GM11168 (cell line): ENCODE data around the gene ACOT11.
"Not testable (repeated sequence)": the region's sequence is repeated elsewhere in the genome, so short reads cannot be mapped to it uniquely, and the experiment has no call there.

Experiments
- in situ Hi-C: fragments of 300-500 bp; cut with MboI; formaldehyde crosslinking; loops from one replicate; pipeline ENCODE4 v1.12.0; 2022; ENCODE audit warnings: low sequenced_read_pairs; ENCODE audit not compliant: unreplicated experiment

ACOT11 gene

DNA sequence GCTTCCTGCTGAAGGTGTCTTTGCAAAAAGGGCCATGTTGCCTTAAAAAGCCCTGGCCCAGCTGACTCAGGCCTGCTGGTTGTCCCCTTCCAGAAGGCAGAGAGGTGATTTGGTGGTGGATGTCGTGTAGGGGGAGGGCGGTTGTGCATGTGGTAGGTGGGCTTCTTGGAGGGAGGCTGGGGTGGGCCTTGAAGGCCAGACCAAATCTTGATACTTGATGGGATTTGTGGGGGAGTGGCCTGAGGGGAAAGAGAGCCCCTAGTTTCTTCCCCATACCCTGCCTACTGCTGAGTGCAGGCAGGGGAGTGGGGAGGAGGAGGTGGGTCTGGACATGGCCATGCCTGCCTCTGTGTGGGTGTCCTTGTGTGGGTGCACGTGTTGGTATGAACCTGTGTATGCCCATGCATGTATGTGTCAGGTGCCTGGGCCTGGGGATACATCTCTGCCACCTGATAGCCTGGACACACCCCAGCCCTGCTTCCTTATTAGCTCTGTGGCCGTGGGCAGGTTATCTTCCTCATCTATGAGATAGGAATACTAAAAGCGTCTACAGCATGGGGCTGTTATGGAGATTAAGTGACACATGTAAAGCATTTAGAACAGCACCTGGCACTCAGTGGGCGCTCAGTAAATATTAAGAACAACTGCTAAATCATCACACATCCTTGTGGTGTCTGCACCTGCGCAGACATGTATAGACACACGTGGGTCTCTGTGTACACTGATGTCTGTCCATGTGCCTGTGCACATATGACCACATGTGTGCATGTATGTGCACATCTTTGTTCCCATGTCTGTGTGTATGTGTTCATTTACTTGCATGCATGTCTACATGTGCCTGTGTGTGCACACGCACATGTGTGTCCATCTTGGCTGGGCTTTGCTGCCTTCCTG lies 58.3 kb downstream of the ACOT11 start:
- in situ Hi-C loops: no loop called here

DNA sequence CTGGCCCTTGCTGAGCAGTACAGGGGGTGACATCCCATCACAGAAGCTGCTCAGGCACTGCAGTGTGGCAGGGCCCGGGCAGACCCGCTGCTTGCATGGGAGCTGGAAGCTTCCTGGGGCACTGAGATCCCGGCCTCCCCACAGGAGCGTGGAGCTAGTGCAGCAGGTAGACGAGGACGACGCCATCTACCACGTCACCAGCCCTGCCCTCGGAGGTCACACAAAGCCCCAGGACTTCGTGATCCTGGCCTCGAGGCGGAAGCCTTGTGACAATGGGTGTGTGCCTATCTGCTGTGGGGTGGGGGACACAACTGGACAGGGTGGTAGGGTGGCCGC lies 58.9 kb downstream of the ACOT11 start:
- in situ Hi-C loops: no loop called here

DNA sequence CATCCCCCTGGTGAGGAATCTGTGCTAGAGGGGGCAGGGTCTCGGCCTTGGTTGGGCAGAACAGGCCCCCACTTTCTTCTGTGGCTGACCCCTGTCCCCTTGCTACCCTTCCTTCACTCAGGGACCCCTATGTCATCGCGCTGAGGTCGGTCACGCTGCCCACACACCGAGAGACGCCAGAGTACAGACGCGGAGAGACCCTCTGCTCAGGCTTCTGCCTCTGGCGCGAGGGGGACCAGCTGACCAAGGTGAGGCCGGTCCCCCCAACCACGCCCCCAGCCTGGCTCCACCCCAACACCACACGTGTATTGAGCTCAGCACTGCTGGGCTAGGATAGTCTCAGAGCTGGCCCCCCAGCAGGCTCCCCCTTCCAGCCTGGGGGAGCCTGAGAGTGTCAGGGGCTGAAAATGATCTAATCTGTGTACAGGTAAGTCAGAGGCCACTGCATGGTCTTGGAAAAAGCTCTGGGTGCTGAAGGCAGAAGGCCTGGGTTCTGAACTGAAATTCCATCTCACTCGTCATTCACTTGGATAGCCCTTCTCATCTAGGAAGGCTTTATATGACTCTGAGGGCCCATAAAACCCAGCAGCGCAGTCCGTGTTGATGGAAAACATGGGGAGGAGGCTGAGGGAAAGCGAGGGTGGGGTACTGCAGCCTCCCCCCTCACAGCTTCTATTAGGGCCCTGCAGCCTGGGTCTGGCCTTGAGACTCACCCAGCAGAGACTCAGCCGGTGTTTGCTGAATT lies 60.0 kb downstream of the ACOT11 start:
- in situ Hi-C loops: no loop called here

DNA sequence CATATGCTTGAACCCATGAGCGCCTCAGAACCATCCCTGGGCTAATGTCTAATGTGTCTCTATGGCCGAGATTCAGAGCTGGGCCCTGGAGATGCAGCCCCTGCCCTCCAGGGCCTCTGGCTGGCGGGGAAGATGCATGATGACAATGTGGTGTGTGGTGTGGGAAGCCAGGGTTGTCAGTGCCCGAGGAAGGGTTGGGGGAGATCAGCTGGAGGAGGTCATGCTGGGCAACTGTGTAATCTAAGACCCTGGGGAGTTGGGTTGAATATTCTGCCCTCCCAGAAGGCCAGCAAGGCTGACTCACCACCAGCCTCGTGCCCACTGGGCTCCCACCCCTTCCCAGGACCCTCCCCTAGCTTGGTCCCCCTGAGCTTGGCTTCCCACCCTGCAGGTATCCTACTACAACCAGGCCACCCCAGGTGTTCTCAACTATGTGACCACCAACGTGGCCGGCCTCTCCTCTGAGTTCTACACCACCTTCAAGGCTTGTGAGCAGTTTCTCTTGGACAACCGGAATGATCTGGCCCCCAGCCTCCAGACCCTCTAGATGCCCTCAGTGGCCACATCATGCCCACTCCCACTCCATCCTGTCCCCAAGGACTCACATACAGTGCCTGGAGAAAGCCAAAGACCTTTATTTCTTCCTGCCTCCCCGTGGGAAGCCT lies 60.7 kb downstream of the ACOT11 start:
- in situ Hi-C loops: no loop called here

DNA sequence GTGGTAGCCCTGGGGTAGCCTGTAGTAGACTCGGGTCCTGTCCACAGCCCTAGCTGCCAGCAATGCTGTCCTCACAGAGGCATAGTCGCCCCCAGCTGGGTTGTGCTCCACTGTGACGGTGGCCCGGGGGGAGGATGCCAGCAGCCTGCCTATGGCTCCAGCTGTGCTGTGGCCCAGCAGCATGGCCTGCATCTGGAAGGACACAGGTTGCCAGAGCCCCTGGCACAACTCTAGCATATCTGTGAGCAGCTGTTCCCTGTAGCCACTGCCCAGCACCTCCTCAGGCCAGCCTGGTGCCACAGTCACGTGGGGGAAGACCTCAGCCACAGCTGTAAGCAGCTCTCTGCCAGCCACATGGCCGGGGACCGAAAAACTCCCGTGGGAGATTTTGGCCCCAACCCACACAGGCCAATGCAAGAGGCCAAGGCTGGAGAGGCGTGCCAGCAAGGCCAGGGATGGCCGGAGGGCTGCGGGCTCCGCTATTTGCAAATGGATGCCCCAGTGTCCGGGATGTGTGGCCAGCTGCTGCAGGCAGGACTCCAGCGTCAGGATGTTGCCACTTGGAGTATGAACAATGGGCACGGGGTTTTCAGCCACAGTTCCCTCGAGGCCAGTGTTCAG lies 61.4 kb downstream of the ACOT11 start:
- in situ Hi-C loops: no loop called here

DNA sequence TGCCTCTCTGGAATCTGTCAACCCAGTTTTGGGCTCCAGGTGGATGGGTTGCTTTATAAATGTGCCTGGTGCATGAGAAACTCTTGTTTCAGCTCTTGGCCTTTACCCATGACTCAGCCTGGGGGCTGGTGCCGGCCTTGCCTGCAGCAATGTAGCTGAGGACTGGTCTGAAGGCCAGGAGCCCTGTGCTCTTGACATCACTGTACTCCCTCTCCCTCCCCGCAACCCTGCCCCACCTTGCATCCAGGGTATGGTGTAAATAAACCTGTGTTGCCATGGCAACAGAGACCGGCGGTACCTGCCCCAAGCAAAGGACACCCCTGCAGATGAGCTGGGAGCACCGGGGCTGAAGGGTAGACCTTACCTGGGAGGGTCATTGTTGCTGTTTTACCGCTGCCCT lies 62.0 kb downstream of the ACOT11 start:
- in situ Hi-C loops: no loop called here

DNA sequence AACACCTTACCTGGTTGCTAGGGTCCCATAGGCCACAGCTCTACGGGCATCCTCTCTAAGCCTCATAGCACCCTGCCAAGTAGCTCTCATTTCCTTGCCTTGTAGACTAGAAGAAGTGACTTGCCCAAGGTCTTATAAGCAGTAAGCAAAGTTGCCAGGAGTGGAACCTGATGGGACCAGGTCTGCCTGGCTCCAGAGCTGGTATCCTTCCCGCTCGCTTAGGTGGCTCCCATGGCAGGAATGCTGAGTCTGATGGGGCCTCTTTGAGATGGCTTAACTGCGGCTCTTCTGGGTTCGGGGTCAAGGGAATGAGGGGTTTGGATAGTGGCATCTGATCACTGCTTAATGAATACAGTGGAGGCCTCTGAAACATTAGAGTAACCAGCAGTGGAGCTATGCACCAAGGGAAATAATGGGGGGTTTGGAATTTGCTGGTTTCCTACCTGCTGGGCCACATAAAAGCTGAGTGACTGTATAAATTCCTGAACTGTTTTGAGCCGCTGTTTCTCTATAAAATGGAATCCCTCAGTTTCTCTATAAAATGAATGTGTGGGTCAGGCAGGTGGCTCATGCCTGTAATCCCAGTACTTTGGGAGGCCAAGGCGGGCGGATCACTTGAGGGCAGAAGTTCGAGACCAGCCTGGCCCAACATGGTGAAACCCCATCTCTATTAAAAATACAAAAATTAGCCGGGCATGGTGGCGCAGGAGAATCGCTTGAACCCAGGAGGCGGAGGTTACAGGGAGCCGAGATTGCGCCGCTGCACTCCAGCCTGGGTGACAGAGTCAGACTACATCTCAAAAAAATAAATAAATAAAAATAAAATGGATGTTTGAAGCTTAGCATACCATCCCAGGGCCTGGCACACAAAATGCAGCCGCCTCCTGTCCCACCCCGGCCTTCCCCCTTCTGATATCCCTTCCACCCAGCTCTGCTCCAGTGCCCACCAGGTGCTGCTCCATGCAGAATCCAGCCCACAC lies 62.9 kb downstream of the ACOT11 start:
- in situ Hi-C loops: no loop called here

DNA sequence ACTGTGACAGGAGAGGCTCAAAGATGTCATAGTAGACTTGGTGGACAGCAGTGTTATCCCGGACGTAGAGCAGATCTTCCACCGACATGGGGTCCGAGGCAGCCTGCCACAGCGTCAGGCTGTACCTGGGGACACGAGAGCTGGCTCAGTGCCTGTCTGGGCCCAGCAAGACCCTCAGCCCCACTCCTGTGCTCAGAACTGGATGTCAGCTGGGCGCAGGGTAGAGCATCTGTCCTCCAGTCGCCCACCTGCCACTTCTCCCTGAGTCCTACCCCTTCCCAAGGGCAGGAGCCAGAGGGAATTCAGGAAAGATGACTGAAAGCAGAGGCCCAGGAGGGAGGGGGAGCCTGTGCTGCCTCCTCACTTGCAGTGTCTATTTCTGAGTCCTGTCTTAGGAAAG lies 63.6 kb downstream of the ACOT11 start:
- in situ Hi-C loops: no loop called here

DNA sequence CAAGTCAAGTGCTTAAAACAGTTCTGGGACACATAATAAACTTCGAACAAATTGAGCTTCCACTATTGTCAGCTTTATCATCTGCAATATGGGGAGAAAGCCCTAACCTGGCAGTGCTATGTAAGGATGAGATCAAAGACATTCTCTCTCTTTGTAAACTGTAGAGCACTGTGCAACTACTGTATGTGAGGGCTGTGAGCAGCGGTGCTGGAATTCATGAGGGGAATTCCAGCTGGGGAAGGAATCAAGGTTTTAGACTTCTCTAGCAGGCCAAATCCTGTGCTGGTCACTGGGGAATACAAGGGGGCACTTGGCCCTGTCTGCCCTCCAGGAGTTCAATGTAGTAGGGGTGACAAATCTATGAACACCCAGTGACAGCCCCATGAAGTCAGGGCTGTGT lies 66.0 kb downstream of the ACOT11 start:
- in situ Hi-C loops: no loop called here

DNA sequence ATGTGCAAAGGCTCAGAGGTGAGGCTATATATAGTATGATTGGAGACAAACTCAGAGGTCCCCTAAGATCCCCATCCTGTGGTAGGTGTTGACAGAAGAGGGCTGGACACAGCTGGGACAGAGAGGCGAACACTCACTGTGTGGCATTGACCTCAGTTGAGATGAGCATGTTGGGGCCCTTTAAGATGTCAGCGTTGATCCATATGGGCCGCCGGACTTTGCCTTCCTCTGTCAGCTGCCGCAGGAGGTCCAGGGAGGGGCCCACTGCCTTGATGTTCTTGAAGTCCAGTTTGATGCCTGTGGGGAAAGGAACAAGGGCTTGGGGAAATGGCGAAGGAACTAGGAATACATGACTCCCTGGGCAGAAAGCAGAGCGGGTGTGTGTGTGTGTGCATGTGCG lies 66.5 kb downstream of the ACOT11 start:
- in situ Hi-C loops: no loop called here

DNA sequence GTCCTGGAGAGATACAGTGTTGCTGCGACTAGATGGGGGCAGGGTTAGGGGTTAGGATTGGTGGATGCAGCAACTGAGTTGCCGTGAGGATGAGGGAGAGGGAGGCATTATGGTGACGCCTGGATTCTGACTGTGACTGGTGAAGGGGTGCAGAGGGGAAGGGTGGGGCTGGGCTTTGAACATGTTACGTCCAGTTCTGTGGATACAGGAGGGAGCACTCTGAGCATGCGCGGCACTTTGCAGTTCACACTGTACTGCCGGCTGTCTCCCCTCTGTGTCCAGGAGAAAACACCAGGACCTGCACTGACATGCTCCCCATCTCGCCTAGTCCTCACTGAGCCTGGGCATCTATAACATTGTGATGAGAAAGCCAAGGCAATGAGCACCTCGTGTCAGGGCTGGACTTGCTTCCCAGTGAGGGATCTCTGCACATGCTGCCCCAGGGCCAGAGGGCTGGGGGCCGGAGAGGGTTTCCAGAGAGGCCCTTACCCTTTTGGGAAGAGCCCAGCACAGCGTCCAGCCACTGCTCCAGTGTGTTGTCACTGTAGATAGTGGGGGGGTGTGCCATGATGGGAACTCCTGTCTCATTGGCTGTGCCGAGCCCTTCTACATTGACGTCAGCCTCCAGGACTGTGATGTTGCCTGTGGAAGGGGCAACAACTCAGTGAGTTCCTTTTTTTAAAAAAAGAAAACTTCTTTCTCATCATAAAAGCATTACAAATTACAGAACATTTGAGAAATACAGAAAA lies 67.7 kb downstream of the ACOT11 start:
- in situ Hi-C loops: no loop called here

DNA sequence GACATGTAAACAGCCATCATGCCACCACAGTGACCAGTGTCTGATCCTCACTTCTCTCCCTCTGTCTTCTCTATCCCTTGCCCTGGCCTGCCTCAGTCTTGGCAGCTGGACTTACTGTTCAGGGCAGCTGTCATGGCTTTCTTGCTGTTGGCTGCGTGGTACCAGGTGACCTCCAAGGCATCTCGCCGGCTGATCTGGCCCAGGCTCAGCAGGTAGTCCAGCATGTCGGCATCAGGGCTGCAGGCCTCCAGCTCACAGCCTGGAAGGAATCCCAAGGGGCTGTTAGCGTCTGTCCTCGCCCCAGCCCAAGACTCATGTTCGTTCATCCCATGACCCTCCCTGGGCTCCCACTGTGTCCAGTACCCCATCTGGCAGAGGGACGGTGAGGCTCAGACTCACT lies 71.7 kb downstream of the ACOT11 start:
- in situ Hi-C loops: no loop called here

DNA sequence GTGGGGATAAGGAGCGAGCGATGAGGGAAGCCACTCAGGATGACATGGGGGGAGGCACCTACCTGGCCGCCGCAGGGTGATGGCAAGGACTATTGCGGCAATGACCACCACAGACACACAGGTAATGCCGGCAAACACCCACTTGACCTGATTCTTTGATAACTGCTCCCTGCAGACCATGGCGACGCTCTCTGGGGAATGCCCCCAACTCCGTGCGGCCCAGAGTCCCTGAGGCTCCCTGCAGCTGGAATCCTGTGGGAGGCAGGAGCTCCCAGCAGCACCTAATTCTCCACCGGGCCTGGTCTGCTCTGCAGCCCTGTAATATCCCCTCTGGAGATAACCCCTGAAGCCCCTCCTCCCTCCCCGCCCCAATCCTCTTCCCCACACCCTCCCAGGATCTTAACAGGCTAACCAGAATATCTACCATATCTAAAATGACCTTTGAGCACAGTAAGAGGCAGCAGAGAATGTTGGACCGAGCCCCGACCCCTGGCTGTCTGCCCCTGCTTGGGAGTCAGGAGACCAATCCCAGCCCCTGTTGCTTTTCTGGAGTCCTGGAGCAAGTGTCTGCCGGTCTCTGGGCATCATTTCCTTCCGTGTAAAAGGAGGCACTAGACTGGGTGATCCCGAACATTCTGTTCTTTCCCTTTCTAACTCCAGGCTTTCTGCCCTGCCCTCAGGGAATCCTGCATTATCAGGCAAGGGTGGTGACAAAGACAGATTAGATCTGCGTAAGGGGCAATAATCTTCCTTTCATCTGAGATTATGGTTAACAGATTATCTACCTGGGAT lies 75.4 kb downstream of the ACOT11 start, which contains the start of gene FAM151A:
TSS of gene FAM151A (minus strand) at position 310 of the 792 bp plus-strand sequence. CDS start at position 180, 130 bp downstream.
- in situ Hi-C loops: no loop called here

DNA sequence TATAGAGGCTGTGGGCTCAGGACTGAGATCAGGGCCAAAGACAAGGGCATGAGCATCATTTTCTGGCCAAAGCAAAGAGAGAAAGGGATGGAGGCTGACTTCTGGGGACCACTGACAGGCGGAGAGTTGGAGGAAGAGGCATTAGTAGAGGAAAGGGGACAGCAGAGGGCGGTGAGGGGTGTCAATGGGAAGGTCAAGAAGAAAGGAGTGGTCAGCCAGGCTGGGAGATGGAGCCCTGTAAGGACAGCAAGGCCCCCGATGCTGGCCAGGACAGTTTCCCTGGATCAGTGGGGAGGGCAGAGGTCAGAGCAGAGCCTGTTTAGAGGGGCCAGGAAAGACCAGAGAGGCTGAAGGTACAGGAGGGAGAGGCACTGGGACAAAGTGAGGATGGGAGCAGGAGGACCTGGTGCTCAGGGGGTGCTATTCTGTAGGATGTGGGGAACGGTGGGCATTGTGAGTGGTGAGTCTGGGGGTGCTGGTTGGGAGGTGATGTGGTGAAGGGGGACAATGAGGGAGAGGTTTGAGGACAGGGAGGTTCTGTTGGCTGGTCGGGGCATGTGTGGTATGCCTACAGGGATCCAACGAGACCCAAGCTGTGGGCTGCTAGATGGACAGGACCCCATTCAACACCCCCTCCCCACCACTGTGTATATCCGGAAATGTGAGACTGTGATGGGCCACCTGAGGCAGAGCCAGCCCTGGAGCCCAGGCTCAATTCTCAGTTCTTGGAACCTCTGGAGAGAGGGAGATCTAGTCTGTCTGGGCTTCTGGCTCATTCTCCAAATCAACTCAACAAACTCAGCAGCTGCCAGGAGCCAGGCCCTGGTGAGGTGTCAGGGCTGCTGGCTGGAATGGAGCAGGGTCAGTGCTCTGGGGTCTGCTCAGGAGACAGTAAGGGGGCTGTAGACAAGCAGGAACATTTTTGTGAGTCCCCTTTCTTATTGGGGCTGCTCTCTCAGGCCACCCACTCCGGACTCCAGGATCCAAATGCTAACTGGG lies 76.7 kb downstream of the ACOT11 start:
- in situ Hi-C loops: no loop called here

DNA sequence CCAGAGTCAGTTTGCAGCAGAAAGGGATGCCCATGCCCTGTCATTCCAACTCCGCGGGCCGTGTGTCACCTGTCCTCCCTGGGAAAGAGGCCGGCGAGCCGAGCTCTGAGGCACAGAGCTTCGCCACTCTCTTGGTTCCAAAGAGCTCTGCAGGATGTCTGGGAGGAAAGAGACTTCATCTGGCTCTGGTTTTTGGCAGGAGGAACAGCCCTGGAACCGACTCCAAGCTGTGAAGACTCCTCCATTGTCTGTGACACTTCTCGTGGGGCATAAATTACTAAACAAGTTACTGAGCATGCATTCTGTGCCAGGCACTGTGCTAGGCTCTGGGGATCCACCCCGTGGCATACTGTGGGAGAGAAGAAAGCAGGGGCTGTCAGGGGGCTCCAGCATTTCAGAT lies 79.2 kb downstream of the ACOT11 start:
- in situ Hi-C loops: no loop called here

DNA sequence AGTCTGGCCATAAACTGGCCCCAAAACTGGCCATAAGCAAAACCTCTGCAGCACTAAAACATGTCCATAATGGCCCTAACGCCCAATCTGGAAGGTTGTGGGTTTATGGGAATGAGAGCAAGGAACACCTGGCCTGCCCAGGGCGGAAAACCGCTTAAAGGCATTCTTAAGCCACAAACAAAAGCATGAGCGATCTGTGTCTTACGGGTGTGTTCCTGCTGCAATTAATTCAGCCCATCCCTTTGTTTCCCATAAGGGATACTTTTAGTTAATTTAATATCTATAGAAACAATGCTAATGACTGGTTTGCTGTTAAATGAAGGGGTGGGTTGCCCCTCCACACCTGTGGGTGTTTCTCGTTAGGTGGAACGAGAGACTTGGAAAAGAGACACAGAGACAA lies 87.8 kb downstream of the ACOT11 start:
- in situ Hi-C loops: not testable (repeated sequence)
